SK-N-SH (cell line): ENCODE data around the gene TRABD2A. TPM values are rescaled to one million over a fixed set of nuclear protein-coding genes. Genes with fewer than 3 reads are reported as not detected.

Experiments used
- CTCF ChIP-seq: fragments of 200-600 bp; sonication (generic); IDR thresholded peaks from 2 replicates; pipeline ENCODE4 v1.6.1; 2017; ENCODE audit warnings: antibody characterized with exemption, mild to moderate bottlenecking, moderate library complexity
- ELF1 ChIP-seq: IDR thresholded peaks from 2 replicates; pipeline ENCODE4 v1.4.0; 2012
- FOXJ3 ChIP-seq: sonication (generic); formaldehyde crosslinking; IDR thresholded peaks from 2 replicates; pipeline ENCODE4 v1.5.1; 2020; ENCODE audit warnings: mild to moderate bottlenecking, missing genetic modification reagents
- JUND ChIP-seq: IDR thresholded peaks from 2 replicates; pipeline ENCODE4 v1.4.0; 2012
- MEF2A ChIP-seq: IDR thresholded peaks from 2 replicates; pipeline ENCODE4 v1.4.0; 2012; ENCODE audit warnings: low read depth, borderline replicate concordance
- POLR2AphosphoS5 ChIP-seq: IDR thresholded peaks from 2 replicates; pipeline ENCODE4 v1.6.1; 2012; ENCODE audit warnings: low read depth, low read length
- REST ChIP-seq: IDR thresholded peaks from 2 replicates; pipeline ENCODE4 v1.6.1; 2012; ENCODE audit warnings: mild to moderate bottlenecking, low read depth, low read length, moderate library complexity
- RXRA ChIP-seq: IDR thresholded peaks from 2 replicates; pipeline ENCODE4 v1.4.0; 2012; ENCODE audit warnings: low read depth, mild to moderate bottlenecking, borderline replicate concordance
- SMC3 ChIP-seq: IDR thresholded peaks from 2 replicates; pipeline ENCODE4 v1.6.1; 2012; ENCODE audit warnings: low read depth, low read length, improper control_type of control experiment
- TAF1 ChIP-seq: IDR thresholded peaks from 2 replicates; pipeline ENCODE4 v1.6.1; 2012; ENCODE audit warnings: low read depth, mild to moderate bottlenecking, low read length, moderate library complexity, borderline replicate concordance
- TCF12 ChIP-seq: IDR thresholded peaks from 2 replicates; pipeline ENCODE4 v1.4.0; 2012
- YY1 ChIP-seq: IDR thresholded peaks from 2 replicates; pipeline ENCODE4 v1.4.0; 2012; ENCODE audit warnings: low read depth, mild to moderate bottlenecking
- polyA plus RNA-seq, 3 experiments: library from polyadenylated mRNA; depleted of rRNA; stranded (reverse); fragments of >200 nt; gene quantifications; 2 replicates each; pipeline ENCODE4 v1.2.3, GENCODE V29; 2012
- TF ChIP-seq, protein P1 (sequence below): IDR thresholded peaks from 2 replicates; pipeline ENCODE4 v1.4.0; 2012; ENCODE audit warnings: low read depth, borderline replicate concordance

Gene TRABD2A
- polyA plus RNA-seq, 1 of the 3 experiments (the other 2 are of a cell fraction) = 3.0 TPM

- TF ChIP-seq CTCF (peak; percentile 96), FOXJ3 (CRISPR knock-in tag) (peak; percentile 61; the same call in 1 of the 2 replicates), JUND (no peak), POLR2AphosphoS5 (peak; percentile 47; the same call in 1 of the 2 replicates), TCF12 (peak; percentile 41; the same call in 1 of the 2 replicates), TAF1 (peak; percentile 52; the same call in 1 of the 2 replicates), REST (peak; percentile 26; the same call in 1 of the 2 replicates), MEF2A (no peak), RXRA (no peak), SMC3 (peak; percentile 77), YY1 (no peak), ELF1 (no peak)
- TF ChIP-seq, protein P1, sequence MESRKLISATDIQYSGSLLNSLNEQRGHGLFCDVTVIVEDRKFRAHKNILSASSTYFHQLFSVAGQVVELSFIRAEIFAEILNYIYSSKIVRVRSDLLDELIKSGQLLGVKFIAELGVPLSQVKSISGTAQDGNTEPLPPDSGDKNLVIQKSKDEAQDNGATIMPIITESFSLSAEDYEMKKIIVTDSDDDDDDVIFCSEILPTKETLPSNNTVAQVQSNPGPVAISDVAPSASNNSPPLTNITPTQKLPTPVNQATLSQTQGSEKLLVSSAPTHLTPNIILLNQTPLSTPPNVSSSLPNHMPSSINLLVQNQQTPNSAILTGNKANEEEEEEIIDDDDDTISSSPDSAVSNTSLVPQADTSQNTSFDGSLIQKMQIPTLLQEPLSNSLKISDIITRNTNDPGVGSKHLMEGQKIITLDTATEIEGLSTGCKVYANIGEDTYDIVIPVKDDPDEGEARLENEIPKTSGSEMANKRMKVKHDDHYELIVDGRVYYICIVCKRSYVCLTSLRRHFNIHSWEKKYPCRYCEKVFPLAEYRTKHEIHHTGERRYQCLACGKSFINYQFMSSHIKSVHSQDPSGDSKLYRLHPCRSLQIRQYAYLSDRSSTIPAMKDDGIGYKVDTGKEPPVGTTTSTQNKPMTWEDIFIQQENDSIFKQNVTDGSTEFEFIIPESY = no peak
Observed at GRCh38 chr2:84925724-84926376, 45.0 kb upstream of the TRABD2A start (continued).
